Endothelial cell (in vitro differentiated cells): ENCODE results near the gene HLA-B. TPM values are rescaled to one million over a fixed set of nuclear protein-coding genes. Genes with fewer than 3 reads are reported as not detected.

Experiments
- DNase-seq: peaks from one replicate; pipeline ENCODE4 v3.0.0; 2021; ENCODE audit warnings: low spot score
- H3K27ac Mint-ChIP-seq: one replicate; pipeline ENCODE4 v1.8.0; 2021; ENCODE audit warnings: mixed read lengths, inconsistent platforms; ENCODE audit not compliant: unreplicated experiment
- H3K27me3 Mint-ChIP-seq: one replicate; pipeline ENCODE4 v1.8.0; 2021; ENCODE audit warnings: mild to moderate bottlenecking, moderate library complexity, mixed read lengths, inconsistent platforms; ENCODE audit not compliant: unreplicated experiment
- H3K36me3 Mint-ChIP-seq: one replicate; pipeline ENCODE4 v1.8.0; 2021; ENCODE audit warnings: mild to moderate bottlenecking, low read depth, mixed read lengths, inconsistent platforms; ENCODE audit not compliant: unreplicated experiment
- H3K4me1 Mint-ChIP-seq: one replicate; pipeline ENCODE4 v1.8.0; 2021; ENCODE audit warnings: mild to moderate bottlenecking, mixed read lengths, inconsistent platforms; ENCODE audit not compliant: unreplicated experiment
- H3K4me3 Mint-ChIP-seq: one replicate; pipeline ENCODE4 v1.8.0; 2021; ENCODE audit warnings: mild to moderate bottlenecking, mixed read lengths, inconsistent platforms; ENCODE audit not compliant: unreplicated experiment
- H3K9me3 Mint-ChIP-seq: one replicate; pipeline ENCODE4 v1.8.0; 2021; ENCODE audit warnings: mixed read lengths, inconsistent platforms; ENCODE audit not compliant: unreplicated experiment
- total RNA-seq: library from RNA; stranded (reverse); fragmentation: NEBNext Ultra II Directional; extraction: Animal tissue kit (Norgen Biotek cat#: 25700); gene quantifications from one replicate; pipeline ENCODE4 v1.2.1, GENCODE V29; 2021; ENCODE audit not compliant: unreplicated experiment
- TF ChIP-seq, protein P1 (sequence below): fragments of 200-600 bp; sonication (generic); IDR thresholded peaks from one replicate; pipeline ENCODE4 v1.5.0; 2021; ENCODE audit warnings: antibody characterized with exemption; ENCODE audit not compliant: unreplicated experiment

Gene HLA-B
- total RNA-seq, 1 donor from 2014 or later = 301 TPM

DNA sequence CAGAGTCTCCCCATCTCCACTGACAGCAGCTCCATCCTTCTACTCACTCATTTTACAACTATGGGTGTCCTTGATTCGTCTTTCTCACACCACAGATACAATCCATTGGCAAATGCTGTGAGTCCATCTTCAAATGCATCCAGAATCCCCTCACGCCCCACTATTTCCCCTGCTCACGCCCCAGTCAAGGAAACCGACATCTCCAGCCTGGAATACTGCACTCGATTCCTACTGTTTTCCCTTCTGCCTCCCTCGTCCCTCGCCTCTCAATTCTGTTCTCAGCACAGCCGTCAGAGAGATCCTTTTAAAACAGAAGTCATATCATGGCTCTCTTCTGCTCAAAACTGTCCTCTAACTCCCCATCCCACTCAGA is 4.7 kb downstream of the HLA-B start:
- Mint-ChIP-seq H3K27me3 (peaks cover 2% of the 10 kb centered on the region), H3K4me3 (no peak overlapping the region), H3K36me3 (peaks cover 20% of the 10 kb centered on the region)

GRCh38 chr6:31351401-31352309 is 5.3 kb downstream of the HLA-B start:
- Mint-ChIP-seq H3K9me3 (no peaks in the 10 kb centered on the region), H3K27ac (no peak overlapping the region), H3K27me3 (peaks cover 2% of the 10 kb centered on the region), H3K4me3 (no peak overlapping the region), H3K4me1 (peaks cover 9% of the 10 kb centered on the region), H3K36me3 (peaks cover 20% of the 10 kb centered on the region)
- TF ChIP-seq, protein P1, sequence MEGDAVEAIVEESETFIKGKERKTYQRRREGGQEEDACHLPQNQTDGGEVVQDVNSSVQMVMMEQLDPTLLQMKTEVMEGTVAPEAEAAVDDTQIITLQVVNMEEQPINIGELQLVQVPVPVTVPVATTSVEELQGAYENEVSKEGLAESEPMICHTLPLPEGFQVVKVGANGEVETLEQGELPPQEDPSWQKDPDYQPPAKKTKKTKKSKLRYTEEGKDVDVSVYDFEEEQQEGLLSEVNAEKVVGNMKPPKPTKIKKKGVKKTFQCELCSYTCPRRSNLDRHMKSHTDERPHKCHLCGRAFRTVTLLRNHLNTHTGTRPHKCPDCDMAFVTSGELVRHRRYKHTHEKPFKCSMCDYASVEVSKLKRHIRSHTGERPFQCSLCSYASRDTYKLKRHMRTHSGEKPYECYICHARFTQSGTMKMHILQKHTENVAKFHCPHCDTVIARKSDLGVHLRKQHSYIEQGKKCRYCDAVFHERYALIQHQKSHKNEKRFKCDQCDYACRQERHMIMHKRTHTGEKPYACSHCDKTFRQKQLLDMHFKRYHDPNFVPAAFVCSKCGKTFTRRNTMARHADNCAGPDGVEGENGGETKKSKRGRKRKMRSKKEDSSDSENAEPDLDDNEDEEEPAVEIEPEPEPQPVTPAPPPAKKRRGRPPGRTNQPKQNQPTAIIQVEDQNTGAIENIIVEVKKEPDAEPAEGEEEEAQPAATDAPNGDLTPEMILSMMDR = no peak
- no peak for DNase-seq

More for the DNA sequence above, 4.7 kb downstream of the HLA-B start:
- TF ChIP-seq, protein P1 = no peak
- no peak overlapping the region for H3K27ac Mint-ChIP-seq
- peaks cover 9% of the 10 kb centered on the region for H3K4me1 Mint-ChIP-seq
- no peak for DNase-seq
- no peaks in the 10 kb centered on the region for H3K9me3 Mint-ChIP-seq

DNA sequence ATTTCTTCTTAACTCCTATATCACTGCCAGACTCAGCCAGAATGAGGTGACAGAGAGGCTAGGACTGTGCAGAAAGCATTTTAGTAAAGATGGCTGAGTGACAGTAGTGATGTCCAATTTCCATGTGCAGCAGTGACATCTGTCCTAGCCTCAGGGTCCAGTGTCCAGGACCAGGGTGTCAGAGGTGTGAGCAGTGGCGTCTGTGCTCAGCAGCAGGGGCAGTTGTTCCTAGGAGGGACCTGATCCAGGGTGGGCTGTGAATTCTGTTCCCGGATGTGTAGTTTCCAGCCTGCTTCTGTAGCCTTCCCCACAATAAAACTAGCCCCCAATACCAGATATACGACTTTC is 6.0 kb downstream of the HLA-B start:
- Mint-ChIP-seq H3K4me3 (no peak overlapping the region), H3K36me3 (peaks cover 20% of the 10 kb centered on the region), H3K4me1 (peaks cover 9% of the 10 kb centered on the region), H3K9me3 (no peaks in the 10 kb centered on the region), H3K27me3 (peaks cover 2% of the 10 kb centered on the region), H3K27ac (no peak overlapping the region)
- no peak for DNase-seq
- TF ChIP-seq, protein P1 = no peak

DNA sequence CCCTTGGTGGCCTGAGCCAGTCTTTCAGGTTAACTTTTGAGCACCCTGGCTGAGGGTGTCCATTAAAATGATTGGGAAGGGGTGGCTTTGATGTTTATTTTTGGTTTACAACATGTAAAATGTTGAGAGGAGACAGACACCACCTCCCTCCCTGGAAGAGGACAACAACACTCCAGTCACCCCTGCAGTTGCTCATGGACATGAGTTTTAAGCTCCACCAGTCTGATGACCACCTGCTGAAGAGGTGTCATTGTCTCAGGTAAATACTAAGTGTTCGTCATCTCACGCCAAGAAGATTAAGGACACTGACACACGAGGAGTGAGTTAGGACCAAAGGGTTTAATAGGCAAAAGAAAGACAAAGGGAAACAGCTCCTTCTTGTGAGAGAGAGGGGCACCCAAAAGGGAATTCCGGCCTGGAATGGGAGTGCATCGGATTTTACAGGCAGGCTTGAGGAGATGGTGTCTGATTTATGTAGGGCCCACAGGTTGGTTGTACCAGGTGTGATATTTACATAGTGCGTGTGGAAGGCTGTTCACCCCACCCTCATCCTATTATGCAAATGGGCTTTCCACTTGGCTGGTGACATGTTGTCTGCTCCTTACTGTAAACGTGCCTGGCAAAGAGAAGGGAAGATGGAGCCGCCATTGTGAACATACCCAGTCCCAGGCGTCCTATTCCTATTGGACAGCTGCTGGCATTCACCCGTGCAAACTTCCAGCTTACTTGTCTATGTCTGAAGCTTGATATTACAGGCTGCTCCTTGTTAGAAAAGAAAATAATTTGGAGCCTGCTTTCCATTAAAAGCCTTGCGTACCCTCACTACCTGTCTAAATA is 6.6 kb downstream of the HLA-B start:
- Mint-ChIP-seq H3K9me3 (no peaks in the 10 kb centered on the region), H3K27ac (no peak overlapping the region), H3K27me3 (peaks cover 2% of the 10 kb centered on the region), H3K36me3 (peaks cover 17% of the 10 kb centered on the region), H3K4me3 (no peak overlapping the region), H3K4me1 (peaks cover 6% of the 10 kb centered on the region)
- TF ChIP-seq, protein P1 = no peak
- DNase-seq = no peak
